Nephron (organoid): ENCODE data around the gene RNF150.
"Not testable (repeated sequence)": the region's sequence is repeated elsewhere in the genome, so short reads cannot be mapped to it uniquely, and the experiment has no call there.

Experiments used
- H3K27ac Mint-ChIP-seq, 3 experiments: 2 replicates each; pipeline ENCODE4 v1.8.0; 2020; ENCODE audit warnings: mixed read lengths in 3 of 3, mild to moderate bottlenecking in 2 of 3, moderate library complexity in 1 of 3
- H3K27me3 Mint-ChIP-seq: 2 replicates; pipeline ENCODE4 v1.8.0; 2021; ENCODE audit warnings: low read depth, mild to moderate bottlenecking, moderate library complexity, mixed read lengths
- H3K36me3 Mint-ChIP-seq: 2 replicates; pipeline ENCODE4 v1.8.0; 2020; ENCODE audit warnings: low read depth, mixed read lengths
- H3K4me1 Mint-ChIP-seq: 2 replicates; pipeline ENCODE4 v1.8.0; 2020; ENCODE audit warnings: mixed read lengths
- H3K4me3 Mint-ChIP-seq, 3 experiments: 2 replicates each; pipeline ENCODE4 v1.8.0; 2020; ENCODE audit warnings: mild to moderate bottlenecking in 3 of 3, mixed read lengths in 3 of 3, moderate library complexity in 2 of 3
- H3K9me3 Mint-ChIP-seq: 2 replicates; pipeline ENCODE4 v1.8.0; 2020; ENCODE audit warnings: mixed read lengths
- CTCF ChIP-seq, 3 experiments: fragments of 200-600 bp; sonication (generic); IDR thresholded peaks; one replicate each; pipeline ENCODE4 v1.5.0; 2021; ENCODE audit warnings: antibody characterized with exemption in 3 of 3; ENCODE audit not compliant: unreplicated experiment in 3 of 3

RNF150 gene

GRCh38 chr4:141057582-141057981, 75.7 kb downstream of the RNF150 start:
- H3K9me3 Mint-ChIP-seq = peaks cover 2% of the 10 kb centered on the region
- no peaks in the 10 kb centered on the region for H3K4me1 Mint-ChIP-seq
- H3K4me3 Mint-ChIP-seq = no peak overlapping the region
- no peak overlapping the region for H3K27ac Mint-ChIP-seq
- TF ChIP-seq CTCF (IDR thresholded peaks at IDR 0.05; ENCODE audit: unreplicated experiment in 3 of 3) = no peak
- peaks cover 10% of the 10 kb centered on the region for H3K36me3 Mint-ChIP-seq
- no peaks in the 10 kb centered on the region for H3K27me3 Mint-ChIP-seq

GRCh38 chr4:141056473-141056872, 76.8 kb downstream of the RNF150 start:
- H3K4me3 Mint-ChIP-seq = no peak overlapping the region
- no peaks in the 10 kb centered on the region for H3K4me1 Mint-ChIP-seq
- TF ChIP-seq CTCF (IDR thresholded peaks at IDR 0.05; ENCODE audit: unreplicated experiment in 3 of 3) = no peak
- H3K27ac Mint-ChIP-seq = no peak overlapping the region
- no peaks in the 10 kb centered on the region for H3K27me3 Mint-ChIP-seq
- peaks cover 6% of the 10 kb centered on the region for H3K9me3 Mint-ChIP-seq
- H3K36me3 Mint-ChIP-seq = peaks cover 18% of the 10 kb centered on the region

- no peak for TF ChIP-seq CTCF (IDR thresholded peaks at IDR 0.05; ENCODE audit: unreplicated experiment in 3 of 3)
- H3K36me3 Mint-ChIP-seq = peaks cover 38% of the 10 kb centered on the region
These were observed 78.8 kb downstream of the RNF150 start for GRCh38 chr4:141054446-141054845.

DNA sequence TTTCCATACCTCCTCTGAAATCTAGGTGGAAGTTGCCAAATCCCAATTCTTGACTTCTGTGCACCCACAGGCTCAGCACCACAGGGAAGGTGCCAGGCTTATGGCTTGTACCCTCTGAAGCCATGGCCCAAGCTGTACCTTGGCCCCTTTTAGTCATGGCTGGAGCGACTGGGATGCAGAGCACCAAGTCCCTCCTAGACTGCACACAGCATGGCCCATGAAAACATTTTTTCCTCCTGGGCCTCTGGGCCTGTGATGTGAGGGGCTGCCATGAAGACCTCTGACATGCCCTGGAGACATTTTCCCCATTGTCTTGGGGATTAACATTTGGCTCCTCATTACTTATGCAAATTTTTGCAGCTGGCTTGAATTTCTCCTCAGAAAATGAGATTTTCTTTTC, 82.3 kb downstream of the RNF150 start:
- H3K27me3 Mint-ChIP-seq, H3K27ac Mint-ChIP-seq, H3K4me3 Mint-ChIP-seq, H3K4me1 Mint-ChIP-seq: not testable (repeated sequence)
- Mint-ChIP-seq H3K9me3 (peaks cover 25% of the 10 kb centered on the region), H3K36me3 (peaks cover 45% of the 10 kb centered on the region)

More at GRCh38 chr4:141054446-141054845, 78.8 kb downstream of the RNF150 start:
- Mint-ChIP-seq H3K4me3 (no peak overlapping the region), H3K9me3 (peaks cover 20% of the 10 kb centered on the region), H3K4me1 (no peaks in the 10 kb centered on the region), H3K27me3 (no peaks in the 10 kb centered on the region), H3K27ac (no peak overlapping the region)

- no peaks in the 10 kb centered on the region for H3K27me3 Mint-ChIP-seq
- H3K27ac Mint-ChIP-seq = no peak overlapping the region
- H3K36me3 Mint-ChIP-seq = peaks cover 35% of the 10 kb centered on the region
These were observed 85.9 kb downstream of the RNF150 start for GRCh38 chr4:141047228-141047884.

GRCh38 chr4:141046255-141046654, 87.0 kb downstream of the RNF150 start:
- Mint-ChIP-seq H3K36me3 (peaks cover 25% of the 10 kb centered on the region), H3K4me1 (peaks cover 2% of the 10 kb centered on the region), H3K27me3 (no peaks in the 10 kb centered on the region), H3K27ac (no peak overlapping the region), H3K9me3 (peaks cover 17% of the 10 kb centered on the region), H3K4me3 (no peak overlapping the region)
- no peak for TF ChIP-seq CTCF (IDR thresholded peaks at IDR 0.05; ENCODE audit: unreplicated experiment in 3 of 3)

More at GRCh38 chr4:141047228-141047884, 85.9 kb downstream of the RNF150 start:
- no peak for TF ChIP-seq CTCF (IDR thresholded peaks at IDR 0.05; ENCODE audit: unreplicated experiment in 3 of 3)
- peaks cover 23% of the 10 kb centered on the region for H3K9me3 Mint-ChIP-seq
- no peaks in the 10 kb centered on the region for H3K4me1 Mint-ChIP-seq
- no peak overlapping the region for H3K4me3 Mint-ChIP-seq
